ENCODE measurements around the gene FEM1C. TPM values are rescaled to one million over a fixed set of nuclear protein-coding genes. Genes with fewer than 3 reads are reported as not detected.

The FEM1C gene
- total RNA-seq, 2 experiments from 2014 or later, result 13.9 to 15.5 TPM

DNA sequence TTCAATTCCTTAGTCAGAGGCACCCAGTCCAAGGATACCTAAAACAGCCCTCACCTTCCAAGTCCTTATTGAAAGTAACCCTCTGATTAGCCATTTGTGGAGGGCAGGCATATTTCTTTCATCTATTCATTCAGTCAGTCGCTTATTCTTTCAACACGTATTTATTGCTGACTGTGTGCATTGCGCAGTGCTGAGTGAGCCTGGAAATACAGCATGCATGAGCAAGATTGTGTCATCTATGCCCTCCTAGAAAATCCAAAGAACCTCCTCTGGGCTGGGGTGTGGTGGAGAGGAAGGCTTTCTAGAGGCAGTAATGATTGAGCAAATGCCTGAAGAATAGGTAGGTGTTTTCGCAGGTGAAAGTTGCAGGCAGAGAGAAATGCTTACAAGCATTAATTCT is 8.5 kb upstream of the FEM1C start:
- Mint-ChIP-seq H3K27me3 (no peaks in the 10 kb centered on the region), H3K9me3 (no peaks in the 10 kb centered on the region), H3K36me3 (ENCODE audit: low read depth) (peaks cover 5% of the 10 kb centered on the region), H3K27ac (no peak overlapping the region), H3K4me1 (peaks cover 23% of the 10 kb centered on the region), H3K4me3 (no peak overlapping the region)
- CTCF ChIA-PET, result no interaction called here
- DNase-seq, result no peak
- POLR2A ChIA-PET, result no interaction called here

GRCh38 chr5:115551415-115551814 is 6.8 kb upstream of the FEM1C start:
- Mint-ChIP-seq H3K27me3 (no peaks in the 10 kb centered on the region), H3K4me3 (no peak overlapping the region), H3K27ac (no peak overlapping the region), H3K4me1 (peaks cover 9% of the 10 kb centered on the region), H3K9me3 (peaks cover 2% of the 10 kb centered on the region), H3K36me3 (ENCODE audit: low read depth) (no peaks in the 10 kb centered on the region)
- CTCF ChIA-PET, result interaction anchor here (1.3 to 1.8 kb wide), 3 partner anchors 17 to 25 kb away, joined by 3 to 5 read pairs (median 4); no protein-coding TSS in a partner anchor
- POLR2A ChIA-PET, result no interaction called here
- DNase-seq, result no peak

GRCh38 chr5:115549154-115549553 is 4.6 kb upstream of the FEM1C start:
- Mint-ChIP-seq H3K4me3 (no peak overlapping the region), H3K4me1 (peaks cover 12% of the 10 kb centered on the region), H3K27me3 (no peaks in the 10 kb centered on the region), H3K9me3 (peaks cover 7% of the 10 kb centered on the region), H3K36me3 (ENCODE audit: low read depth) (peaks cover 11% of the 10 kb centered on the region), H3K27ac (no peak overlapping the region)
- ChIA-PET POLR2A (no interaction called here), CTCF (no interaction called here)
- peak; percentile 27 for DNase-seq

DNA sequence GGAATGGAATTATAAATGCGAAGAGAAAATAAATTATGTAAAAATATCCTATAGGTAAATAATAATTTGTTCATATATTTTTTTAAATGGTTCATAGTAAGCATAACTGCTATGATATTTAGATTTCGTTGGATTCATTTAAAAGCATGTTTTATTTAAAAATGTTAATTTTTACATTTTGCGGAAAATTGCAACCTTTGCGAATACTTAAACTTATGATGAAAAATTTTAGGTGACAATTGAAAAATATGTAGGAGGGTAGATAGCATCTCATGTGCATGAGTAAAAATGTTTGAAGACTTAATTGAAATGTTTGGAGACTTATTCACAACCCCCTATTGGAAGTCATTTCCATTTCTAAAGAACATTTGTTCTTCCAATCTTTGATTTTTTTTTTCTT is 4.1 kb upstream of the FEM1C start:
- Mint-ChIP-seq H3K36me3 (ENCODE audit: low read depth) (peaks cover 15% of the 10 kb centered on the region), H3K4me3 (no peak overlapping the region), H3K9me3 (peaks cover 7% of the 10 kb centered on the region), H3K4me1 (peaks cover 12% of the 10 kb centered on the region), H3K27ac (no peak overlapping the region), H3K27me3 (no peaks in the 10 kb centered on the region)
- no peak for DNase-seq
- CTCF ChIA-PET, result no interaction called here
- POLR2A ChIA-PET, result no interaction called here

GRCh38 chr5:115545351-115545882 is 842 bp upstream of the FEM1C start:
- Mint-ChIP-seq H3K27ac (peak overlapping the region; percentile 100), H3K4me1 (peaks cover 39% of the 10 kb centered on the region), H3K9me3 (peaks cover 7% of the 10 kb centered on the region), H3K27me3 (no peaks in the 10 kb centered on the region), H3K36me3 (ENCODE audit: low read depth) (peaks cover 39% of the 10 kb centered on the region), H3K4me3 (peak overlapping the region; percentile 99)
- POLR2A ChIA-PET, result no interaction called here
- no peak for DNase-seq
- CTCF ChIA-PET, result interaction anchor here (1.2 to 1.4 kb wide), 2 partner anchors 10 to 29 kb away, joined by 3 to 6 read pairs; no protein-coding TSS in a partner anchor

DNA sequence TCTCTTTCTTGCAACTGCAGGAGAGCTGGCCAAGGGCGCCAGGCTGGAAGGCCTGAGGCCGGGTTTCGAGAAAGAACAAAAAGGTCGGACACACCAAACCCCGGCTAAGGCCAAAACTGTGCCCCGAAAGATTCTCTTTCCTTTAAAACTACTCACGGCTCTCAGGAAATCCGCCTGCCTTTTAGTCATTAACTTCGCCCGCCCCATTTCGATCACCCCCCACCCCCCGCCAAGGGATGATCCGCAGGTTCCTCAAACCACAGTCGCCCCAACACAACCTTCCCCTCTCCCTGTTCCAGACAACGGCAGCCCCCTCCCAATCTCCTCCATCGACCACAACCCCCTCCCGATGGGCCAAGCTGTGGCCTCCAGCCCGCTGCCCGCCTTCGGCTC is 536 bp downstream of the FEM1C start:
- ChIA-PET POLR2A (interaction anchor here (0.6 kb wide), 1 partner anchor 17 kb away, joined by 4 read pairs; no protein-coding TSS in a partner anchor), CTCF (interaction anchor here (1.0 to 1.4 kb wide), 5 partner anchors 16 to 28 kb away, joined by 3 to 6 read pairs (median 3); no protein-coding TSS in a partner anchor)
- Mint-ChIP-seq H3K27me3 (no peaks in the 10 kb centered on the region), H3K36me3 (ENCODE audit: low read depth) (peaks cover 53% of the 10 kb centered on the region), H3K27ac (peak overlapping the region; percentile 100), H3K4me1 (peaks cover 49% of the 10 kb centered on the region), H3K4me3 (peak overlapping the region; percentile 99), H3K9me3 (peaks cover 7% of the 10 kb centered on the region)
- DNase-seq, result peak; percentile 60

- peaks cover 7% of the 10 kb centered on the region for H3K9me3 Mint-ChIP-seq
- ChIA-PET POLR2A (interaction anchor here (0.6 kb wide), 1 partner anchor 16 kb away, joined by 4 read pairs; no protein-coding TSS in a partner anchor), CTCF (interaction anchor here (1.0 to 1.4 kb wide), 4 partner anchors 16 to 24 kb away, joined by 3 to 6 read pairs (median 4); no protein-coding TSS in a partner anchor)
- peak; percentile 69 for DNase-seq
- H3K4me3 Mint-ChIP-seq, result peak overlapping the region; percentile 99
- peak overlapping the region; percentile 100 for H3K27ac Mint-ChIP-seq
- H3K4me1 Mint-ChIP-seq, result peaks cover 53% of the 10 kb centered on the region
- no peaks in the 10 kb centered on the region for H3K27me3 Mint-ChIP-seq
- peaks cover 58% of the 10 kb centered on the region for H3K36me3 Mint-ChIP-seq (ENCODE audit: low read depth)
Observed at GRCh38 chr5:115543365-115544042, 1.1 kb downstream of the FEM1C start.

DNA sequence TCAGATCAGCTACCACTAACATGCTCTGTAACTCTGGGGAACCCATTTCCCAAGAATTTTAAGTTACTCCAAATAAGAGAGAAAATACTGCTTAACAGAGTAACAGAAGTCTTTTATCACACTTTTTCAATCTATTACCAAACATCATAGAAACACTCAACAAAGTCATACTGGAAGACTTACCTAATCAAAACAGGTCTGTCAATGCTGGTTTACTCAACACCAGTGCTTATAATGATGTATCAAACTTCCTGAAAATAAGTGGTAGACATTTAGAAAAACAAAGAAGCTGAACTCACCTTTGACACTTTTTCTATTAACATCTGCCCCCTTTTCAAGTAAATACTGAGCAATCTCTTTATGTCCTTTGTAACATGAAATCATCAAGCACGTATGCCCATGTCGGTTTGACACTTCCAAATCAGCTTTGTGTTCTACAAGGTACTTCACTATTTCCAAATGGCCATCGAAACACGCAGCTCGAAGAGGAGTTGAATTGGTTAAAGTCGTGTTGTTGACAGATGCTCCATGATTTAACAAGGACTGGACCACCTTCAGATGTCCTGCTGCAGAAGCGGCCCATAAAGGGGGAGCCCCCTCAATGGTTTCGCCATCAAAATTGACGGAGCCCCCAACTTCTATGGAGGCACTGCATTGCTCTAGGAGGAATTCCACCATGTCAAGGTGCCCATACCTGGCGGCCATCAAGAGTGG is 1.8 kb downstream of the FEM1C start:
- H3K4me3 Mint-ChIP-seq, result peak overlapping the region; percentile 99
- ChIA-PET CTCF (interaction anchor here (0.5 to 1.4 kb wide), 5 partner anchors 15 to 231 kb away, joined by 3 to 6 read pairs (median 3); no protein-coding TSS in a partner anchor), POLR2A (no interaction called here)
- H3K36me3 Mint-ChIP-seq (ENCODE audit: low read depth), result peaks cover 64% of the 10 kb centered on the region
- peaks cover 58% of the 10 kb centered on the region for H3K4me1 Mint-ChIP-seq
- H3K27me3 Mint-ChIP-seq, result no peaks in the 10 kb centered on the region
- DNase-seq, result no peak
- H3K9me3 Mint-ChIP-seq, result peaks cover 7% of the 10 kb centered on the region
- H3K27ac Mint-ChIP-seq, result peak overlapping the region; percentile 100

GRCh38 chr5:115542086-115542485 is 2.5 kb downstream of the FEM1C start:
- H3K36me3 Mint-ChIP-seq (ENCODE audit: low read depth), result peaks cover 67% of the 10 kb centered on the region
- H3K9me3 Mint-ChIP-seq, result peaks cover 7% of the 10 kb centered on the region
- H3K4me3 Mint-ChIP-seq, result peak overlapping the region; percentile 99
- peak overlapping the region; percentile 100 for H3K27ac Mint-ChIP-seq
- CTCF ChIA-PET, result interaction anchor here (0.7 kb wide), 1 partner anchor 17 kb away, joined by 3 read pairs; no protein-coding TSS in a partner anchor
- H3K27me3 Mint-ChIP-seq, result no peaks in the 10 kb centered on the region
- no peak for DNase-seq
- POLR2A ChIA-PET, result no interaction called here
- peaks cover 64% of the 10 kb centered on the region for H3K4me1 Mint-ChIP-seq

- DNase-seq, result no peak
Observed at GRCh38 chr5:115541611-115542010, 3.0 kb downstream of the FEM1C start.

DNA sequence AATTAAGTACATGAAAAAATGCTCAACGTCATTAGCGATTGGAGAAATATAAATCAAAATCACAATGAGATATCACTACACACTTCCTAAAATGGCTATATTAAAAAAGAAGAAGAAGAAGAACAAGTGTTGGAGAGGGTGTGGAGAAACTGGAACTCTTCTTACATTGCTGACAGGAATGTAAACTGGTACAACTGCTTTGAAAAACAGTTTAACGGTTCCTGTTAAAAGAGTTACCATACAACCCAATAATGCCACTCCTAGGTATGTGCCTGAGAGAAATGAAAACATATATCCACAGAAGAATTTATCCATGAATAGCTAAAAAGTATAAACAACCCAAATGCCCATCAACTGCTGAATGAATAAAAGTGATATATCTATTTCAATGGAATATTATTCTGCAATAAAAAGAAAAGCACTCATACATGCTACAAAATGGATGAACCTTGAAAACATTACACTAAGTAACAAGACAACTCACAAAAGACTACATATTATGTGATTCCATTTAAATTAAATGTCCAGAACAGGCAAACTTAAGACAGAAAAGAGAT is 9.0 kb downstream of the FEM1C start:
- Mint-ChIP-seq H3K27ac (no peak overlapping the region), H3K4me1 (peaks cover 73% of the 10 kb centered on the region), H3K36me3 (ENCODE audit: low read depth) (peaks cover 70% of the 10 kb centered on the region), H3K4me3 (no peak overlapping the region), H3K9me3 (no peaks in the 10 kb centered on the region), H3K27me3 (no peaks in the 10 kb centered on the region)
- DNase-seq, result no peak
- POLR2A ChIA-PET, result no interaction called here
- CTCF ChIA-PET, result interaction anchor here (1.2 kb wide), 1 partner anchor 47 kb away, joined by 4 read pairs; no protein-coding TSS in a partner anchor

More at GRCh38 chr5:115541611-115542010, 3.0 kb downstream of the FEM1C start:
- peaks cover 72% of the 10 kb centered on the region for H3K36me3 Mint-ChIP-seq (ENCODE audit: low read depth)
- H3K27ac Mint-ChIP-seq, result peak overlapping the region; percentile 13
- no peaks in the 10 kb centered on the region for H3K27me3 Mint-ChIP-seq
- peaks cover 4% of the 10 kb centered on the region for H3K9me3 Mint-ChIP-seq
- ChIA-PET POLR2A (no interaction called here), CTCF (interaction anchor here (0.6 kb wide), 1 partner anchor 16 kb away, joined by 4 read pairs; no protein-coding TSS in a partner anchor)
- peaks cover 69% of the 10 kb centered on the region for H3K4me1 Mint-ChIP-seq
- H3K4me3 Mint-ChIP-seq, result peak overlapping the region; percentile 99

GRCh38 chr5:115532517-115532916 is 12.1 kb downstream of the FEM1C start:
- no peak for DNase-seq
- ChIA-PET CTCF (no interaction called here), POLR2A (no interaction called here)
- Mint-ChIP-seq H3K27me3 (no peaks in the 10 kb centered on the region), H3K4me1 (peaks cover 59% of the 10 kb centered on the region), H3K36me3 (ENCODE audit: low read depth) (peaks cover 64% of the 10 kb centered on the region), H3K4me3 (no peak overlapping the region), H3K9me3 (no peaks in the 10 kb centered on the region), H3K27ac (no peak overlapping the region)

Measured in activated CD4-positive, alpha-beta T cell treated with anti-CD3 and anti-CD28 coated beads, Interleukin-2, amount 10 ng/mL, durations not matched to agents 7 days and 5 days (primary cell).